Measurements from ENCODE around the gene USB1.

Gene USB1

DNA sequence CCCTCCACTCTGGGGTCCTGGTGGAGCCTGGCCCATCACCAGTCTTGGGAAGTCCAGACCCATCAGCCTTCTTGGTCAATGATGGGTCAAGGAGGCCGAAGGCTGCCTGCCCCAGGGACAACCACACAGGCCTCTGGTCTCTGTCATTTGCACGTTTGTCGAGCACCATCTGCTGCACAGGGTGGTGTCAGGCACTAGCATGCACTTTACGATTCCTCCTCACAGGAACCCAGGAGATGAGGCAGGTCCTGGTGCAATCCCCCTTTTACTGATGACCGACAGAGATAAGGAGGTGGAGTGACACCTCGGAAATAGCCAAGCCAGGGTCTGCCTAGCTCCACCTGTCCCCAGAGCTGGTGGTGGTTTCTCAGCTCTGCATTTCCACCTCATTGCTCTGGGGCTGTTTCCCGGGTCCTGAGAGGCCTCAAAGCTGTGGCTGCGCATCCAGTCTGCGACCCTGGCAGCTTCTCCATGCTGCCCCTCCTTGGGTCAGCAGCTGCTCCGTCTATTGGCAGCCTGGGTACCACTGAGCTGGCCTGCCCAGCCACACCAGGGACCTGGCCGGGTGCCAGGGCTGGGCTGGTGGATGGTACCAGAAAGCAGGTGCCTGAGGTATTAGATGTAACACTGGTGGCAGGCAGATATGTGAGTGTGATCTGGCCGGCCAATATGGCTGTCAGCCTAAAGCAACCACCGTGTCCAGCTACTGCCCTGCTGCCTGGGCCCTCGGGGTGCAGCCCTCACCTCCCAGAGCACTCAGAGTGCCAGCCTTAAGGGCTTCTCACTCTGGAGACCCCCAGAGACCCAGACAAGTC lies 34.4 kb downstream of the USB1 start:
- DNase-seq: peak in 1 of 2 experiments; percentile 22

DNA sequence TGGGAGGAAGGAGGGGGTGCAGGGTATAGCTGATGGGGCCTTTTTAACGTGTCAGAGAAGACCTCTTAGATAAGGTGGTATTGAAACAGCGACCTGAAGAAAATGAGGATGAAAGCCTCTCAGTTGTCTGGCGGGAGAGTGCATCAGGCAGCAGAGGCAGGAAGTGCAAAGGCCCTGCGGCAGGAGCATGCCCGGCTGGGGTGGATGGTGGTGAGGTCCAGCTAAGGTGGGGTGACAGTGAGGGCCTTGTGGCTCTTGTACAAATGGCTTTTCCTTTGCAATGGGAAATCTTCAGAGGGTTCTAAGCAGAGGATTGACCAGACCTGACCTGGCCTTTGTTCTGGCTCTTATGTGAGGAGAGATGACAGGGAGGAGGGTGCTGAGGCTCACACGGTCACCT lies 35.7 kb downstream of the USB1 start:
- no peak for DNase-seq

DNA sequence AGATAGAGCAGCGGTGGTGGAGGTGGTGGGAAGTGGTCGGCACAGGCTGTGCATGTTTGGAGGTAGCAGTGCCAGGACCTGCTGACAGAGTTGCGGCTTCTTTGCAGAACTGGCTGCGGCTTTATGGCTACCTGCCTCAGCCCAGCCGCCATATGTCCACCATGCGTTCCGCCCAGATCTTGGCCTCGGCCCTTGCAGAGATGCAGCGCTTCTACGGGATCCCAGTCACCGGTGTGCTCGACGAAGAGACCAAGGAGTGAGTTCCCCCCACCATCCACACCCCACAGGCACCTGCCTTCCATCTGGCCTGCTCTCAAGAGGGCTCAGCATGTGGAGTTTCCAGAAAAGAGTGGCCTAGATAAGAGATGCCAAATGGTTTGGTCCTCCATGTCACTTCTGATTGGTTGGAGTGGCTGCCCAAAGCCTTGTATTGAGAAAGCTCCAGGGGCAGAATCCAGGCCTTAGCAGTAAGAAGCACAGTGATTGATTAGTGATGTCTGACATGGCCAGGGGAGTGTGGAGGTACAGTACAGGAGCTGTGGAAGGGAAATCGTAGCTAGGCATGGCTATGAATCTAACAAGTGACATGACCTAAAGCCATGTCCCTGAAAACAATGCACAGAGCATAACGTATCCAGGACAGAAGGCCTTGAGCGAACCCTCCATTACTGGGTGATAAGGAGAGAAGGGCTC lies 36.3 kb downstream of the USB1 start:
- DNase-seq: peak; percentile 92 to 97

DNA sequence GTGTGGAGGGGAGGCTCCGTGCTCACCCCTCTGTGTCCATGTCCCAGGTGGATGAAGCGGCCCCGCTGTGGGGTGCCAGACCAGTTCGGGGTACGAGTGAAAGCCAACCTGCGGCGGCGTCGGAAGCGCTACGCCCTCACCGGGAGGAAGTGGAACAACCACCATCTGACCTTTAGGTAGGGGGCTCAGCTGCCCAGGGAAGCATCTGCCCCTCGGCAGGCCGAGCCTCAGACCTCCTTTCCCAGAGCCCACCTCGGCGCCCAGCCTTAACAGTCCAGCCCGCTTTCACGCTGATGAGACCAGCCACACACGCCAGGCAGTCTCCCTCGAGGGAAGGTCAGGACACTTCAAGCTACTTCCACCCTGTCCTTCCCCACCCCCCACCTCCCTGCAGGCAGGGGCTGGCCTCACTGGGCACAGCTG lies 37.0 kb downstream of the USB1 start:
- DNase-seq: no peak

DNA sequence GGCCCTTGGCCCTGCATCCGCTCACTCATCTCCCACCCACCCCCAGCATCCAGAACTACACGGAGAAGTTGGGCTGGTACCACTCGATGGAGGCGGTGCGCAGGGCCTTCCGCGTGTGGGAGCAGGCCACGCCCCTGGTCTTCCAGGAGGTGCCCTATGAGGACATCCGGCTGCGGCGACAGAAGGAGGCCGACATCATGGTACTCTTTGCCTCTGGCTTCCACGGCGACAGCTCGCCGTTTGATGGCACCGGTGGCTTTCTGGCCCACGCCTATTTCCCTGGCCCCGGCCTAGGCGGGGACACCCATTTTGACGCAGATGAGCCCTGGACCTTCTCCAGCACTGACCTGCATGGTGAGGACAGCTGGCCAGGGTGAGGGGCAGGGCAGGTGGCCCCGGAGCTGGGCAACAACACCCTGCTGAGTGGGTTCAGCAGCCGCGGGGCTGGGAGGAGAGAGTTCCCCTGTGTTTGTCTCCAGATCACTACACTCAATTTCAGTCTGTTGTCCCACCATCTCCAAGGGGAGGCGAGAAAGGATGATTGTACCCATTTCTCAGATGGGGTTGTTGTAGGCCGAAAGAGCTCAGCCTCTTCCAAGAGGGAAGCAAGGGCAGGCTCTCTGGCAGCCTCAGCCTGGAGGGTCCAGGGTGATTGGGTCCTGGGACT lies 38.8 kb downstream of the USB1 start:
- no peak for DNase-seq

DNA sequence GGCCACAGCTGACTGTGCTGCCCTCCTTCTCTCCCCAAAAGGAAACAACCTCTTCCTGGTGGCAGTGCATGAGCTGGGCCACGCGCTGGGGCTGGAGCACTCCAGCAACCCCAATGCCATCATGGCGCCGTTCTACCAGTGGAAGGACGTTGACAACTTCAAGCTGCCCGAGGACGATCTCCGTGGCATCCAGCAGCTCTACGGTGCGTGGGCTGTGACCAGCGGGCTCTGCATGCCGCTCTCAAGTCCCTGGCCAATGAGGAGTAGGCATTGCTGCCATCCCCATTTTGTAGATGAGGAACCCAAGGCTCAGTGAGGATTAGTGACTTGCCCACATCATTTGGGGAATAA lies 39.3 kb downstream of the USB1 start:
- no peak for DNase-seq

DNA sequence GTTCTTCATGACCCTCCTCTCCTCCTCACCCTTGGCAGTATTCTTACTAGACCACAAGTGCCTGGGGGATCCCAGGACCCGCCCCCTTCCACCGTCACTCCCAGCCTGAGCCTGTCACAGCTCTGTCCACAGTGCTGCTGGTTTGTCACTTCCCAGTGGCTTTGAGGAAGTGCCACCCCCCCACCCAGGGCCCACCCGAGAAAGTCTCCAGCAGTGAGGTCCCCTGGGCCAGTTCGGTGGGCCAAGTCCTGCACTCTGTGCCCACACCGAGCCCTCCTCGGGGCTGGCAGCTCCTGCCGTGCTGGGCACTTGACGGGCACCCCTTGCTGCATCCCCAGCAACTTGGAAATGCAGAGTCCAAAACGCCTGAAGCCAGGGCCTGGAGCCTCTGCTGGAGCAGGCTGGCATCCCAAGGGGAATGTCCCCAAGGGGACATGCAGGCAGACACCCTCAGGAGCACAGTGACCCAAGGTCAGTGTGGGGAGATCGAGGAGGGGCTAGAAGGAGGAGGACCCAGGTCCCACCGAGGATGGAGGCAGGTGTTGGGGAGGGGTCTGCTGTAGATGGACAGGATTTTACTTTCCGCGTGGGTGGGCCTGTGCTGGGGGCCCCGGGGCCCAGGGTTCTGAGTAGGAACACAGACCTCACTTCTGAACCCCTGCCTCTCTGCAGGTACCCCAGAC lies 39.9 kb downstream of the USB1 start:
- no peak for DNase-seq

DNA sequence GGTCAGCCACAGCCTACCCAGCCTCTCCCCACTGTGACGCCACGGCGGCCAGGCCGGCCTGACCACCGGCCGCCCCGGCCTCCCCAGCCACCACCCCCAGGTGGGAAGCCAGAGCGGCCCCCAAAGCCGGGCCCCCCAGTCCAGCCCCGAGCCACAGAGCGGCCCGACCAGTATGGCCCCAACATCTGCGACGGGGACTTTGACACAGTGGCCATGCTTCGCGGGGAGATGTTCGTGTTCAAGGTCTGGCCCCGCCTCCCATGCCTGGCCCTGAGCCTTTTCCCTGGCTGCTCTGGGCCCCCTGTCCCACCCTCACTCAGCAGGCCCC lies 40.4 kb downstream of the USB1 start:
- DNase-seq: no peak

DNA sequence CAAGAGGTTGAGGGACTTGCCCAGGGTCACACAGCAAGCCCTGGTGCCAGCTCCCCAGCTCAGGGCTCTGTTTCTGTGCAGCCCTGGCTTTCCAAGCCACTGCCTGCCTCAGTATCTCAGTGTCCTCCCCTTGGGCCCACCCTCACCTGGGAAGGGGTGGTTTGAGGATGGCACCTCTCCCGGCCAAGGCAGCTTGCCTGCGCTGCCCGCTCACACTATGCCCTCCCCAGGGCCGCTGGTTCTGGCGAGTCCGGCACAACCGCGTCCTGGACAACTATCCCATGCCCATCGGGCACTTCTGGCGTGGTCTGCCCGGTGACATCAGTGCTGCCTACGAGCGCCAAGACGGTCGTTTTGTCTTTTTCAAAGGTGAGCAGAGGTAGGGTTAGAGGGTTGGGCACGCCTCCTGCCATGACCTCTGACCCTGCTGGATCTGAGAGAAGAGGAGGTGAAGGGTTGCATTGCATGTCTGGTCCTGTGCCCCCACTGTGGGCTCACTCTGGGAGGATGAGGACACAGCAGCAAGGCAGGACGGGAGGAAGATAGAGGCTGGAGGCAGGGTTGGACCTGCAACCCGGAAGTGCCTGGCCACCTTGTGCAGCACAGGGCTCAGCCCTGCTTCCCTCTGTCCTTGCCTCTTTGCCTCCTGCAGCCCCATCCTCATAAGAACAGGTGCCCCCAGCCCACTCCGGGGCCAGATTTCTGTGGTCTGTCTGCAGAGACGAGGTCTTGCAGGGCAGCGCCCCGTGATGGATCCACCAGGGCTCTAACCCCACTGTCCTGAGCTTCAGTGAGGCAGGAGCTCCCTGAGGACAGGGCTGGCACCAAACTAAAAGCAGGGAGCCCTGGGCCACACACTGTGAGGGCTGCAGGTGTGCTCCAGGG lies 41.0 kb downstream of the USB1 start:
- DNase-seq: no peak

DNA sequence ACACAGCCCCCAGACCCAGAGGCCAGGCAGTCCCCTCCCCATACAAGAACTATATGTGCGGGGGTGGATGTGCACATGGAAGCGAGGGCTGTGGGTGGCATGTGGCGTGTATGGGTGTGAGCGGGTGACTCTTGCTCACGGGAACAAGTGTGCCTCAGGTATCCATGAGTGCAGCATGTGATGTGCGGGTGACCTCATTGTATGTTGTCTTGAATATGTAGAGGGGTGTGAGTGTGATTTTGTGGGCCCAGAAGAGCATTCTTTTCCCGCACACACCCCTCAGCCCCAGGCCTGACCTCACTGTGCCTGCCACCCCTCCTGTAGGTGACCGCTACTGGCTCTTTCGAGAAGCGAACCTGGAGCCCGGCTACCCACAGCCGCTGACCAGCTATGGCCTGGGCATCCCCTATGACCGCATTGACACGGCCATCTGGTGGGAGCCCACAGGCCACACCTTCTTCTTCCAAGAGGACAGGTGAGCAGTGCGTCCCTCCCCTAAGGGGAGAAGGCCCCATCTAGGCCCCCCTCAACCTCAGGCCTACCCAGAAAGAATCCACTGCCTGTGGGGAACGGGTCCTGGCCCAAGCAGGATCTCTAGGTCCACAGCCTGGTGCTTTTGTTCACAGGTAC lies 41.8 kb downstream of the USB1 start:
- DNase-seq: no peak

DNA sequence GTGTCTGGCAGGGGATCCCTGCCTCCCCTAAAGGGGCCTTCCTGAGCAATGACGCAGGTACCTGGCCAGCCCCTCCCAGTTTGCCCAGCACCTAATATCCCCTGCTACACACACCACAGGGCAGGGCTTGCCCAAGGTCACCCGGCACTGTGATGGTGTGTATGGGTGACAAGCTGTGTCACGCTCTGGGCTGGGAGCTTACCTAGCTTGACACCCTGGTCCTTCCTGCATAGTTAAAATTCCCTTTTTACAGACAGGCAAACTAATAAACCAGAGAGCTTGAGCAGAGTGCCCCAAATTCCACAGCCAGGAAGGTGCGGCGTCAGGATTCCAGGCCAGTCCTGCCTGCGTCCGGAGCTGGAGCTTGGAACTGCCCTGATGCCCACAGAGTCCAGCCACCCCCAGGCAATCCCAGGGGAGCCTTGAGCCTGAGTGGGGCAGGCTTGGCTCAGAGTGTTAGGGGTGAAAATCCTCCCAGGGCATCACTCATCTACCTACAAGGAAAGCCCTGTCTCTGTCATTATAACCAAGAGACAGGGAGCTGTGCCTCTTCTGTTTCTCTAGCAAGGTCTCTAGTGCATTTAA lies 42.5 kb downstream of the USB1 start:
- DNase-seq: no peak

DNA sequence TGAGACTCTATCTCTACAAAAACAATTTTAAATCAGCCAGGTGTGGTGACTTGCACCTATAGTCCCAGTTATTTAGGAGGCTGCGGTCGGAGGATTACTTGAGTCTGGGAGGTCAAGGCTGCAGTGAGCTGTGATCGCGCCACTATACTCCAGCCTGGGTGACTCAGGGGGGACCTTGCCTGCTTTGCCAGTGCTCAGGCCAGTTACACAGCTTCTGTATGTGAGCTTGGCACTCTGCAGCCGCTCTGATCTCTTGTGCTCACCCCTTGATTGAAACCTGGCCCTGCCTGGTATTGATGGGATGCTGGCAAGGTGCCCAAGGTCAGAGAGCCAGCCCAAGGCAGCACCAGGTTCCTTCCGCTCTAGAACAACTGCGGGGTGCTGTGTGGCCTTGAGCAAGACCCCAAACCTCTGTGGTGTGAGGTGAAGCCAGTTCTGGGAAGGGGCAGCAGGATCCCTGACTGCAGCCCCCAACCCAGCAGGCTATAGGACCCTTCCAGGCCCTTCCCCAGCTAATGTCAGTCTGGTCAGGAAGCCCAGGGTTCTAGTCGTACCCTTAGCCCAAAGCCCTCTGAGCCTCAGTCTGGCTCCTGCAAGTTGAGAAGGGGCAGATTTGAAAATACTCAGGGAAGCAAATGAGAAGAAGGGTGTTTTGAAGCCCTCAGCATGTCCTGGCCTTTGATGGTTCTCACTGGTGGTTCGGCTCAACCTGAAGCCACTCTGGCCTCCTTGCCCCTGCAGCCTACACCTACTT lies 43.2 kb downstream of the USB1 start:
- no peak for DNase-seq

DNA sequence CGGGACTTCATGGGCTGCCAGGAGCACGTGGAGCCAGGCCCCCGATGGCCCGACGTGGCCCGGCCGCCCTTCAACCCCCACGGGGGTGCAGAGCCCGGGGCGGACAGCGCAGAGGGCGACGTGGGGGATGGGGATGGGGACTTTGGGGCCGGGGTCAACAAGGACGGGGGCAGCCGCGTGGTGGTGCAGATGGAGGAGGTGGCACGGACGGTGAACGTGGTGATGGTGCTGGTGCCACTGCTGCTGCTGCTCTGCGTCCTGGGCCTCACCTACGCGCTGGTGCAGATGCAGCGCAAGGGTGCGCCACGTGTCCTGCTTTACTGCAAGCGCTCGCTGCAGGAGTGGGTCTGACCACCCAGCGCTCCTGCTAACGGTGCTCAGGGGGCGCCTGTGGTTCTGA lies 43.9 kb downstream of the USB1 start:
- DNase-seq: no peak

DNA sequence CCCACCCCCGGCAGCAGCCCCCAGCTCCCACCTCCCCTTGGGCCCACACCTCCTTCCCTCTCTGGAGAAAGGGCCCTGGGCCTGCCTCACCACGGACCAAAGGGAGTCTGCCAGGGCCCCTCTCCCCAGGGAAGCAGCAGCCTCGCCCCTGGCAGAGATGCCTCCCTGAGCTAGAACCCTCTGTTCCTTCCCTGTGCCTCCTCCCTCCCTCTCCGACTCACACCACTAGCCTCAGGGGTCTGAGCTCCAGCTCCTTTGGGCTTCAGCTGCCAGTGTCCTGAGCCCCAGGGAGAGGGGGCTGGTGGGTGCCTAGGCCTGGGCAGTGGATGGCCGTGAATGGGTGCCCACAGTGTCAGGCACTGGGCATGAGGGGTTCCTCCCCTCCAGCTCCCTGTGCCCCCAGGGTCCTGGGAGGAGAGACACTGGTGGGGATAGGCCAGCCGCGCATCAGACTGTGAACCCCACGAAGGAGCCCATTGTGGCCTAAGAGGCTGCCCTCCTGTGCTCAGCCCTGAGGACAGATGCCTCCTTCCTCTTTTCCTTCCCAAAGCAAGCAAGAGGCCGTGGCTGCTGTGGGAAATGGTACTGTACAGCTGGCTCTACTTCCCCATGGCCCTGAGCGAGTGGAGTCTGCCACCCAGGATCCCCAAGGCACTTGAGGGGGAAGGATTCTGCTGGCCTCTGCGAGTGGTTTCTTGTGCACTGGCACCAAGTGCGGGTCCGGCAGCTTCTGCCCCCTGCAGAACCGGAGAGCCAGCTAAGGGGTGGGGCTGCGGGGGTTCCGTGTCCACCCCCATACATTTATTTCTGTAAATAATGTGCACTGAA lies 45.1 kb downstream of the USB1 start:
- DNase-seq: no peak

DNA sequence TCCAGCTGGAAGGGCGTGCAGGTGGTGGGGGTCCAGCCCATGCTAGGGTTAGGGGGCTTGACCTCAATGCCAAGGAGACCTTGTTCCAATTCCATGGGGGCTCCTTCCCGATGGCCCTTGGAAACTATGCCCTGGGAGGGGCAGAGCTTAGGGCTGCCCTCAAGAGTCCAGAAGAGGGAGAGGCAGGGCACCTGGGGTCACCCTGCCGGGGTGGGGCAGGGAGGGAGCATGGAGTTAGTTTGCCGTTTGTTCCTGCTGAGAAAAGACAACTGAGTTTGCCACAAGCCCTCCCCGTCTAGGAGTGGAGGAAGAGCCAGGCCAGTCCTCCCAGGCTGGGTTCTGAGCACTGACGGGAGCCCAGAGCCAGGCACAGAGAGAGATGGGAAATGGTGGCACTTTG lies 45.7 kb downstream of the USB1 start:
- DNase-seq: no peak

DNA sequence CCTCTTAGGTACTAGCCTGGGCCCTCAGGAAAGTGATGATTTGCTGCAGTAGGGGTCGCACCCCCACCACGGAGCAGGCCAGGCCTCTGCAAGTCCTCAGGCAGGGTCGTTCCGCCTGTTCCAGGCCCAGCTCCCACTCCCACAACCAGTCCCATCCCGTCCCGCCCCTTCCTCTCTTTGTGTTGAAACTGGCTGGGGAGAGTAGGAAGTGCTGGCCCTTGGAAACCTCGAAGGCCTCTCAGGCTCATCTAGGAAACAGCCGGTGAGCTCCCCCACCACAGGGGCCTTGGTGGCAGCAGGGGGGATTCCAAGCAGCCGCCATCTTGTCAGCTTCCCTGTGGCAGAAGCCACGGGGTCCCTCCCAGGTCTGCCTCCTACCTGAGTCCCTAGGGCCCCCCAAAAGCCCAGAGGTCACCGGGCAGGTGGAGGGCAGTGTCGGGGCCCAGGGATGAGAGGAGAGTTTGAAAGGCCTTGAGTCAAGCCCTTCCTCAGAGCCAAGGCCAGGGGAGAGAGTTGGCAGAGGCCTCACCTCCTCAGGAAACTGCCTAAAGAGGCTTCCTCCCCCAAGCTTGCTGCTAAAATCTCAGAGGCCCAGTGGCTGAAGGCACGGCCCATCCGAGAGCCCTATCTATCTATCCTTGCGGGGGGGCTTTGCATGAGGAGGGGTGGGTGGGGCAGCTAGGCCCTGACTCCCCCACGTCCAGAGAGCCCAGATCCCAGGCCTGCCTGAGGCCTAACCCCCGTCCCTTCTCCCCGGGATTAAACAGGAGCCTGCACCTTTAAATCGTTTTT lies 46.5 kb downstream of the USB1 start:
- no peak for DNase-seq

DNA sequence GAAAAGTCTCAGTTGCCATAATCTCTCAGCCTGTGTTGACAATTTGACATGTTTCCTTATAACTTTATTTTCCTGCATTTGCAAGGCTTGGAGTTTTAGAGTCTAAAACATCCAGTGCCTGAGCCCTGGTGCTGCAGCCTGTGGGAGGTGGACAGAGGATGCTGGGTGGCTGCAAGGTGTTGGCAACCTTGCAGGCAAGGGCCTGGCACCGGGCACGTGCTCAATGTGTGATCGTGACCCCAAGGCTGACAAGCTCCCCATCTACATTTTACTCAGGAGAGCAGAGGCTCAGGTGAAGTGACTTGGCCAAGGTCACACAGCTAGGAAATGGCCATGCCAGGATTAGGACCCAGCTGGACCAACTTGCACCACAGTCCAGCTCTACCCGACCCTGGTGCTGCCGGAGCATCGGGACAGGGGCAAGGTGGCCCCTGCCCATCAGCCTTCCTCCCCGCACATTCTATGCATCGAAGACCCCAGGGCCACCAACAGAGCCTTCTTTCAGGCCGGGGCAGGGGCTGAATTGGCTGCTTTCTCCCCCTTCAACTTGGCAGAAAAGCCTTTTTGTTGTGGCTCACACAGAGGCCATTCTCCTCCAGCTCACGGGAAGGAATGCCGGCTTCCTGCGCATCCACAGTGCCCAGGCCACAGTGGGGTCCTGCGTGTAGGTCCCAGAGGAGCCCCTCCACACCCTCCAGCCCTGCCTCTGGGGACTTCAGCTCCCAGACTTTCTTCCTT lies 47.5 kb downstream of the USB1 start:
- no peak for DNase-seq
